Sigmoid colon (tissue), 4 donors: ENCODE results near the gene FOXI2.

Experiments
- CTCF ChIP-seq, 4 experiments: fragments of 450-650 bp in 3 of 4; fragments of 200-600 bp in 1 of 4; IDR thresholded peaks; one replicate each; pipeline ENCODE4 v1.5.1; 2016 to 2019; ENCODE audit warnings: antibody characterized with exemption in 4 of 4, mild to moderate bottlenecking in 3 of 4, moderate library complexity in 2 of 4
- EP300 ChIP-seq, 4 donors: sonication (generic); formaldehyde crosslinking; IDR thresholded peaks; one replicate each; pipeline ENCODE4 v1.6.1; 2017; ENCODE audit warnings: antibody characterized with exemption in 4 of 4
- POLR2A ChIP-seq, 2 donors: fragments of 450-650 bp; IDR thresholded peaks; one replicate each; pipeline ENCODE4 v1.6.1; 2016; ENCODE audit warnings: antibody characterized with exemption in 2 of 2, mild to moderate bottlenecking in 2 of 2, moderate library complexity in 2 of 2
- POLR2AphosphoS5 ChIP-seq, 4 donors: sonication (generic); formaldehyde crosslinking; IDR thresholded peaks; one replicate each; pipeline ENCODE4 v1.6.1; 2017; ENCODE audit warnings: antibody characterized with exemption in 4 of 4

- TF ChIP-seq CTCF (IDR thresholded peaks at IDR 0.05) (no peak), POLR2AphosphoS5 (IDR thresholded peaks at IDR 0.05) (no peak), POLR2A (IDR thresholded peaks at IDR 0.05) (no peak), EP300 (IDR thresholded peaks at IDR 0.05) (no peak)
These were observed 25.9 kb downstream of the FOXI2 start for GRCh38 chr10:127762925-127763324.
